Frontal cortex (tissue), 4 donors: ENCODE data around the gene MMD2. TPM values are rescaled to one million over a fixed set of nuclear protein-coding genes. Genes with fewer than 3 reads are reported as not detected.
"Not testable (repeated sequence)": the region's sequence is repeated elsewhere in the genome, so short reads cannot be mapped to it uniquely, and the experiment has no call there.

ENCODE experiments used
- DNase-seq, 2 donors: peaks; one replicate each; pipeline ENCODE4 v3.0.0; 2012; ENCODE audit warnings: low spot score in 2 of 2
- FAIRE-seq: peaks from 2 replicates; lab custom pipeline; 2012; peaks lifted over from hg19 to GRCh38; lab: Jason Lieb, UNC
- total RNA-seq: library from RNA; depleted of rRNA; stranded (reverse); fragments of >200 nt; gene quantifications from one replicate; pipeline ENCODE4 v1.2.3, GENCODE V29; 2014
- donor health status: control.
- donor health status: control.
- donor health status: control.

MMD2 gene
- total RNA-seq, 1 donor from 2014 or later, result 2.4 TPM

DNA sequence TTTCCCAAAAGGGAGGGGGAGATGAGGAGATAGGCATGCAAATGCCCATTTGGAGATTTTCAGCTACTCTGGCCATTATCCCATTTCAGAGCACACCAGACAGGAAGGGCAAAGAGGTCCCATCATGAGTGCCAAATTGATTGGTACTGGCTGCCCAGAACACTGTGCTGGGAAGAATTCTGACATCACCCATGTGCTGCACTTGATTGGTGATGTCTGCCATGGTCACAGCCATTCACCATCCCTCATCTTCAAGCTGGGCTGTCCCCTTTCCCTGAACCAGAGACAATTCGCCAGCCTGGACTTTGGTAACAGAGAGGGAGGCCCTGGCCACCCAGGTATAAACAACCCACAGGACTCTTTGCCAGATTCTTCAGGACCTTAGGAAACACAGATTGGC lies 52.3 kb downstream of the MMD2 start:
- FAIRE-seq (no peak), DNase-seq (no peak)

GRCh38 chr7:4905171-4905570 lies 53.8 kb downstream of the MMD2 start:
- DNase-seq (no peak), FAIRE-seq (no peak)

DNA sequence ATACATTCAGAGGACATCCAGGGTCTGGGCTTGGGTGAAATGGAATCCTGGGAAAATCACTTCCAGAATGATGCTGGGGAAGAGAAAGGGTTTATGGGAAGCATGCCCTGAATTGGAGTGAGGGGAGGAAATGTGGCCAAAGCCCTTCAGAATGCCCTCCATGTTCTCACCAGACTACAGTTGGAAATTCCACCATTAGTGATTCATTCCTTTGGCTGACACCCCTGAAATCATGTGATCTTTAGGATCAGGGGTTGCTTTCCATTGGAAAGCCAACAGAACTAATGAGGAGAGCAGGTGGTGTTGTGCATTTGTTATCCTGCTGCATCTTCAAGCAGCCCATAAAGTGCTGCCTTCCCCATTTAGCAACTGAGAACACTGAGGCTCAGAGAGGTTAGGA lies 54.6 kb downstream of the MMD2 start:
- DNase-seq (no peak), FAIRE-seq (no peak)

GRCh38 chr7:4895766-4896165 lies 63.2 kb downstream of the MMD2 start:
- FAIRE-seq, result no peak
- no peak for DNase-seq

DNA sequence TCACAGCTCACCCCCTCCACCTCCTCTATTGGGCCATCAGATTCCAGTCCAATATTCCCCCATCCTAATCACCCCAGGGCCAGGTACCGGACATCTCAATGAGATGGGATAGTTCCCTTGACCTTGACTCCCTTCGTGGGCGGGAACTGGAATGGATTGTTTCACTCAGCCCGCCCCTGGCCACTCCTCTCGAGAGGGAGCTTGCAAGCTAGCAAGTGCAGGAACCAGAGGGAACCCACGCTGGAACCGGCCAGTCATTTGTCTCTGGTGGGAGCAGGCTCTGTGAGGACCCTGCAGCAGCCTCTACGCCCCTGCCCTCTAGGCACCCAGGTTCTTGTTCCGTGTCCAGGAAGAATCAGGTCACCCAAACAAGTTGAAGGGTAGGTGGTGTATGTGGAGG lies 64.5 kb downstream of the MMD2 start:
- DNase-seq (no peak), FAIRE-seq (no peak)

DNA sequence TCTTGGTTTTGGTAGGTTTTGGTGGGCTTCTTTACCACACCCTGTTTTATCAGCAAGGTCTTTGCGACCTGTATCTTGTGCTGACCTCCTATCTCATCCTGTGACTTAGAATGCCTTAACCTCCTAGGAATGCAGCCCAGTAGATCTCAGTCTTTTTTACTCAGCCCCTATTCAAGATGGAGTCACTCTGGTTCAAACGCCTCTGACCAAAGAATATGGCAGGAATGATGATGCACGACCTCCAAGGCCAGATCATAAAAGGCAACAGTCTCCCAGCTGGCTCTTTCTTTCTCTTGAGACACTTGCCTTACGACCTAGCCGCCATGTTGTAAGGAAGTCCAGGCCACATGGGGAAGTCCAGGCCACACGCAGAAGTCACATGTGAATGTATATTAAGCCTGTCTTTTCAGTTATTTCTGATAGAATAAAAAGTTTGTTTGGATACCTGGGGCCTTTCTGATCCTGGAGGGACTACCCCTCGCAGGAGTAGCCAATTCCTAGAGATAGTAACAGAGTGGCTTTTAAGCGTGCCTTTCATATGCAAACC lies 65.0 kb downstream of the MMD2 start:
- FAIRE-seq (no peak), DNase-seq (no peak)

- not testable (repeated sequence) for DNase-seq, FAIRE-seq
Observed at GRCh38 chr7:4893188-4893587, 65.8 kb downstream of the MMD2 start.

- not testable (repeated sequence) for FAIRE-seq, DNase-seq
Observed at GRCh38 chr7:4891522-4891921, 67.5 kb downstream of the MMD2 start.

DNA sequence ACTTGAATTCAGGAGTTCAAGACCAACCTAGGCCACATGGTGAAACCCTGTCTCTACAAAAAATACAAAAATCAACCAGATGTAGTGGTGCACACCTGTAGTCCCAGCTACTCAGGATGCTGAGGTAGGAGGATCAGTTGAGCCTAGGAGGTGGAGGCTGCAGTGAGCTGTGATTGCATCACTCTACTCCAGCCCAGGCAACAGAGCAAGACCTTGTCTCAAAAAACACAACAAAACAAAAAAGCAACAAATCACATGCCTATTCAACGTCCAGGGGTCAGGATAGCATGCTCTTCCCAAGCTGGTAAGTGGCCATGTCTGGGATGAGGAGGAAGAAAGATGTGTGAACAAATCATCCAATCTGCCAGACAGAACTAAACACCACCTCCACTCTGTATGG lies 69.3 kb downstream of the MMD2 start:
- DNase-seq (no peak), FAIRE-seq (no peak)

GRCh38 chr7:4888161-4888560 lies 70.8 kb downstream of the MMD2 start:
- FAIRE-seq, result no peak
- no peak for DNase-seq

- no peak for FAIRE-seq
- DNase-seq, result no peak
Observed at GRCh38 chr7:4886671-4887070, 72.3 kb downstream of the MMD2 start.

DNA sequence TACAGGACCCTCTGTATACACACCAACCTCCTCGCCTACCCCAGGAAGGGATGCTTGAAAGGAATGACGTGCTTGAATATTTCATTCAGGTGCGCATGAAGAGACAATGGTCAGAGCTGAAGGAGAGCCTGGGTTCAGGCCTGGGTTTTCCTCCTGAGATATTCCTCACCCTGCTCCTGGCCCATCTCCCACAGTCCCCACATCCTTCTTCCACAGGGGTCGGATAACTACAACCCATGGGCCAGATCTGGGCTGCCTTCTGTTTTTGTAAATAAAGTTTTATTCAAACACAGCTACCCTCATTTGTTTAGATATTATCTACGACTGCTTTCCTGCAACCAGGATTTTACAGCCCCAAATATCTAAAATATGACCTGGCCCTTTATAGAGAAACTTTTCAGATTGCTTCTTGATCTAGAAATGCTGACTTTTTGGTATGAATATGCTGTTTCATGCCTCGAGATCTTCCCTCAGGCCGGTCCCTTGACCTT lies 73.6 kb downstream of the MMD2 start:
- no peak for FAIRE-seq
- no peak for DNase-seq

DNA sequence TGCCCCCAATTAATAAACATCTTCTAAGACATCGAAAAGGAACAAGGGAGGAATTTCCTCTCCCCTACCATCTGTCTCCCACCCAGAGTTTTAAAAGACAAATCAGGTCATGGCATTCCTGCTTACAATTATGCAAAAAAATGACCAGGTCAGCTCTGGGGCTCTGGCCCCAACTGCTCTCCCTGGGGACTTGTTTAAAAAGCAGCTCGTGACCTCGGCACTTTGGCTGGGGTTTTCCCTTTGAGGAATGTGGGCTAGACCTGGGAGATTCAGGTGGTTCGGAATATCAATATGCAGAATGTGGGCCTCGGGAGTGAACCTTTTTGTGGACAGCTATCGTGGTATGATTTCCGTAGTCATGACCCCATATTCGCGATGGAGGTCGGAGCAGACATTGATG lies 74.8 kb downstream of the MMD2 start:
- no peak for FAIRE-seq
- no peak for DNase-seq

- DNase-seq (peak; percentile 95 to 98), FAIRE-seq (no peak)
Observed at GRCh38 chr7:4883372-4884144, 75.4 kb downstream of the MMD2 start, which contains the start of gene RADIL. RADIL (minus strand) TSS chr7:4883716; CDS start chr7:4878139, 5,577 bp downstream.

- FAIRE-seq, result no peak
- no peak for DNase-seq
Observed at GRCh38 chr7:4883033-4883371, 76.0 kb downstream of the MMD2 start.

DNA sequence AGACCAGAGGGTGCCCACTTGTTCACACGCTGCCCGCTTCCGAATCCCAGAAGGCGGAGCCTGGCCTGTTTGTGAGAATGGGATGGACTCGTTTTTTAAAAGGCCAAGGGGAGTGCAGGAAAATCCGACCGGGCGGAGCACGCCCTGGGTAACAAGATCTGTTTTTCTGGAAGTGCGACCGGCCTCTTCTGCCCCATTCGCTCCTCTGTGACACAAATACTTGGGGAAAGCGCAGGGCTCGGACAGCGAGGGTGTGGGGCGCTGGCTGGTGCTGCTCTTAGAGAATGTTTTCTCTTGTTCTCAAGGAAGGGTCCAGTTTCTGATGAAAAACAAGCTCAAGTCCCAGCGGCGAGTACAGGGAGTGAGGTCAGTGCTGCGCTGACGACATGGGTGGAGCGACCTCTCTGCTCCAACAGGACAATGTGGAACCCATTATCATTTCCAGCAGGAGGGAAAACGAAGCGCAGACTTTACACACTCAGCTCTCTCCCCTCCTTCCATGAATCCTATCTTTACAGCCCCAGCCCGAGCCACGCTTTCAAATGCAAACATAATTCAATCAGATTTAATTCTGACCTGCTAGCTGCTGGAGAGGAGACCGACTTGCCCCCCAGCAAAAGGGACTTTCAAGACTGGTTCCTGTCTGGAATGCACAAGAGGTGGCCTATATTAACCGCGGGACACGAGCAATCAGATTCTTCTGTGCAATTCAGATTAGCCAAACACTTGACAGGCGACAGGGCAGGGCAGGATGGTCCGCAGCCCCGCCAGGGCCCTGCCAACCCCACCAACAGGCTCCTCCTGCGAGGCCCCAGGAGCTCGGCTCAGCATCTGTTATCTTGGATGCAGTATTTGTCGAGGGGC lies 76.6 kb downstream of the MMD2 start:
- FAIRE-seq, result no peak
- DNase-seq, result peak; percentile 54 to 56

DNA sequence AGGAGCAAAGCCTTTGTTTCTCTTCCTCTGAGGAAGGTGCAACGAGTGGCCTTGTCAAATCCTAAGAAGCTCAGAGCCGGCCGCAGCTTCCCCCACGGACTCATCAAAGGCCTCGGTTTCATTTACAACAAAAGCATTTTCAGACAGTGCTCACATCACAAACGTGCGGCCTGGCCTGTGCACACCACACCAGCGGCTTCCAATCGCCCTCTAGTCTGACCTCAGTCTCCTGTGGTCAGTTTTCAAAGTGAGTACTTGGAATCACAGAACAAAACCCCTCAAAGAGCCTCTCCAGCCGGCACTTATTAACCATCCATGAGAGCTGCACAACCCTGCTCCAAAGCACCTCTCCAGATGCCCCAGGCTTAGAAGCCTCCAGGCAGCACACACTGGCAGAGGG lies 78.8 kb downstream of the MMD2 start:
- no peak for FAIRE-seq
- DNase-seq, result peak in 1 of 2 donors; percentile 20

DNA sequence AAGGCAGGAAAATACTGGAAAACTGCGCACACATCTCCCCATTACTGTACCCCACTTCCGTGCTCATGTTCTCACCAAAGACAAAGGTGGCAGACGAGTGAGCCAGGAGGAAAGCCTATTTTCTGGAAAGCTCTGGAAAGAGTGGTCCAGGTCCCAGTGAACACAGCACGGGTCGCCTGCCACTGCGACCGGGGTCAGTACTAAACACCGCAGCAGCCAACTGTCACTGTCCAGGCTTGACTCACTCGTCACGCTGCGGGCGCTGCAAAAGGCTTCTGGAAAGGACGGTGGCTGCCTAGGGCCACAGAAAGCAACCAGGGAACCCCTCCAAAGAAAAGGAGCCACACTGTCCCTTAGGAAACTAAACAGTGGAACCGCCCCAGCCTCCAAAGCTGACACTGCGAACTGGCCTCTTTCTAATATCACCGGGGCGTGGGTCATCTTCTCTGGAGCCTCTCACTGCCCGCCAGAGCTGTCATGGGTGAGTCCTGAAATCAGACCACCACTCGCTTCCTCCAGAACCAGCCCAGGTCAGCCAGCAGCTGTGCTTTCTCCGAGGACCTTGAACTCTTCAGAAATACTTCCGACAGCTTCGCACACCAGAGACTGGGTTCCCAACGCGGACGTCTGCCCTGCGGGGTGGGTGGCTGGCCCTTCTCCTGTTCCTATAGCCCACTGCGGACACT lies 79.4 kb downstream of the MMD2 start:
- DNase-seq (peak in 1 of 2 donors; percentile 22), FAIRE-seq (no peak)

DNA sequence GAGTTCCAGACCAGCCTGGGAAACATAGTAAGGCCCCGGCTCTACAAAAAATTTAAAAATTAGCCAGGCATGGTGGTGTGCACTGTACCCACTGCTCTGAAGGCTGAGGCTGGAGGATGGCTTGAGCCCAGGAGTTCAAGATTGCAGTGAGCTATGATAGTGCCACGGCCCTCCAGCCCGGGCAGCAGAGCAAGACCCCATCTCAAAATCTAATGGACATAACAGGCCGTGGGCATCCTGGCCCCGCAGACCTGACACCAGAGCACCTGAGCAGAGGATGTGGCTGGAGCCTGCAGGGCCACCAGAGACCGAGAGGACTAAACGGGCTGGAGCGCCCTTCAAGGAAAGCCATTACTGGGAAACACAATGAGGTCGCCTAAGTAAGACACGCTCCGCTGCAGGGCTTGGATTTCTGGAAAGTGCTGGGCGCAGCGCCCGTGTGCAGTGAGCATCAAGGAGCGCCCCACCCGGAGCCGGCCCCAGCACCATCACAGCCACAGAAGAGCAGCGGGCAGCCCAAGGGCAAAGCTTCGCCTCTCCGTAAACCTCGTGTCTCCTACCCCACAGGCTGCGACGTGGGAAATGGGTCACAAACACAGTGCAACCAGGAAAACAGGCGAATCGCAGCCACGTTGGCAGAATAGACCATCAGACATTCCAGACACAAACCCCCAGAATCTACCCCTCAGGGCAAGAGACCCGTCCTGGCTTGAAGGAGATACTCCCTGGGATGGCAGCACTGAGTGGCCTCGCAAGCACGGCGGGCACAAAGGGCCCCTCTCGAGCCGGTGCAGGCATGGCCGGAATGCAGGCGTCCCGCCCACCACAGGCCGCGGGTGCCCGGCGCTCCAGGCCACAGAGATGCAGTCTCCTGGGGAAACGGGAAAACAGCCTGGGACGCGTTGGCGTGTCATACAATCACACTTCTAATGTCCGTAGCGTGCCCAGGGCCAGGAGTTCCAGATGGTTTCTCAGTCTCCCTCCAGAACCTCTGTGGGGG lies 80.4 kb downstream of the MMD2 start:
- peak in 1 of 2 donors; percentile 30 for DNase-seq

More for the DNA sequence above, 80.4 kb downstream of the MMD2 start:
- FAIRE-seq, result no peak
